Gastrocnemius medialis (tissue), 4 donors: ENCODE results near the gene CACNA1S.

Source experiments
- CTCF ChIP-seq, 5 experiments: fragments of 450-650 bp in 3 of 5; fragments of 200-600 bp in 2 of 5; sonication (generic) in 2 of 5; IDR thresholded peaks in 4 of 5; conservative IDR thresholded peaks in 1 of 5; 1 replicate in 4 of 5; 2 replicates in 1 of 5; pipeline ENCODE4 v1.5.1; 2016 to 2019; ENCODE audit warnings: antibody characterized with exemption in 5 of 5, mild to moderate bottlenecking in 3 of 5, moderate library complexity in 3 of 5
- POLR2A ChIP-seq, 2 donors: fragments of 450-650 bp; IDR thresholded peaks; one replicate each; pipeline ENCODE4 v1.6.1; 2017; ENCODE audit warnings: antibody characterized with exemption in 2 of 2, mild to moderate bottlenecking in 2 of 2, moderate library complexity in 2 of 2

DNA sequence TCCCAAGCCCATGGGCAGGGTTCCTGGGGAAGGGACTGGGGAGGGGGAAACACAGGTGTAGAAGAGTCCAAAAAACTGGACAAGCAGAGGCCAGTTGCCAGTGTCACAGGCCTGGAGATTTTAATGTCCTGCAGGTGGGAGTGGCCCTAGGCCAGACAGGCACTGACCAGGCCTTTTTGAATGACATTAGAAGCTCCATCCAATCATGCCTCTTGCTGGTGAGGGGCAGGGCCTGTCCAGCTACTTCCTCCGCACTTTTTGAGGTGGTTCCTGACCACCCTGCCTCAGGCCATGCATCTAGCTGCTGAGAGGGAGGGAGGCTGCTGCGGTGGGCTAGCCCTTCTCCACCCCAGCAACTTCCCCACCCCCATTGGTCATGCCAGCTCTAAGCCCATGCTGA, 72.8 kb downstream of the CACNA1S start:
- TF ChIP-seq POLR2A (IDR thresholded peaks at IDR 0.05) (no peak), CTCF (IDR thresholded peaks at IDR 0.05 in 4 of 5, conservative IDR thresholded peaks at IDR 0.05 in 1 of 5) (no peak)
